ENCODE results near the gene MB. TPM values are rescaled to one million over a fixed set of nuclear protein-coding genes. Genes with fewer than 3 reads are reported as not detected.
A peak's percentile ranks its signal among the peaks of the same experiment; 100 is the strongest.

The MB gene
- total RNA-seq, 2 experiments from 2014 or later = not detected

GRCh38 chr22:35634943-35635540 lies 17.9 kb upstream of the MB start:
- POLR2A ChIA-PET = interaction anchor here (0.6 to 1.8 kb wide), 5 partner anchors 9 to 293 kb away, joined by 3 to 8 read pairs (median 4); partner anchors contain the start of genes APOL5 and APOL6
- no peaks in the 10 kb centered on the region for H3K9me3 ChIP-seq (ENCODE audit: low read length)
- no TSS peak for BruUV-seq (replicated peaks)

DNA sequence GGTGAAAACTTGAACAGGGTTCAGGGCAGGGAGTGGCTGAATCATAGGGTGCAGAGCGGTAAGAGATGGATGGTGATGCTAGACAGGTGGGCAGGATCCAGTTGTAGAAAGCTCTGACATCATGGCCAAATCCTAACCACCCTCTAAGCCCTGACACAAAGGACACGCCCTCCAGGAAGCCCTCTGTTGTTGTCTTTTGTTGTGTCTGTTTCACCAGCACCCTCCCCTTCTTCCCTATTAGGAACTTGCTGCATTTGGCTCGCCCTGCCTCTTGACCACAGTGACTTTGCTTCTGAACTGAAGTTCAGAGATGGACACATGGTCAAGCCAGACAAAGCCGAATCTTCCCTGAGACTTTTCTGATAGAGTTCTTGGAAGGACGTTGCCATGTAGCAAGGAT lies 16.9 kb upstream of the MB start:
- Histone ChIP-seq H3K4me2 (ENCODE audit: low read length) (0 out of 2 replicates have a peak overlapping the region, but pooled peaks have one; percentile 4), H3K4me1 (ENCODE audit: insufficient read depth, low read length, poor library complexity, severe bottlenecking) (peaks cover 30% of the 10 kb centered on the region), H3K36me3 (ENCODE audit: insufficient read depth, low read length) (no peaks in the 10 kb centered on the region), H3K9me2 (ENCODE audit: insufficient read depth, low read length) (no peaks in the 10 kb centered on the region), H2AFZ (ENCODE audit: low read length) (no peak overlapping the region), H3K27ac (ENCODE audit: low read depth, low read length, poor library complexity, severe bottlenecking) (no peak overlapping the region), H3K9me3 (ENCODE audit: low read length) (no peaks in the 10 kb centered on the region), H4K20me1 (ENCODE audit: insufficient read depth, low read length) (no peaks in the 10 kb centered on the region), H3K4me3 (ENCODE audit: low read depth, low read length, poor library complexity, severe bottlenecking) (no peak overlapping the region), H3K79me2 (ENCODE audit: insufficient read depth, low read depth, low read length) (no peaks in the 10 kb centered on the region)
- intact Hi-C loops (cut with micrococcal nuclease; ENCODE audit: unreplicated experiment) = no loop called here
- peak; percentile 45 for DNase-seq (ENCODE audit: low spot score)
- ChIA-PET POLR2A (interaction anchor here (1.1 to 1.8 kb wide), 2 partner anchors 10 to 14 kb away, joined by 3 to 8 read pairs; partner anchors contain the start of gene APOL6), CTCF (ENCODE audit: unreplicated experiment) (interaction anchor here (0.9 kb wide), 1 partner anchor 13 kb away, joined by 3 read pairs; no protein-coding TSS in a partner anchor)
- no TSS peak for BruUV-seq (replicated peaks)
- no peak for TF ChIP-seq CTCF (conservative IDR thresholded peaks at IDR 0.05; ENCODE audit: low read length)
- TF ChIP-seq EZH2phosphoT487 (IDR thresholded peaks at IDR 0.05; ENCODE audit: borderline replicate concordance, low read depth, low read length) = no peak

More at GRCh38 chr22:35634943-35635540, 17.9 kb upstream of the MB start:
- intact Hi-C loops (cut with micrococcal nuclease; ENCODE audit: unreplicated experiment) = no loop called here
- Histone ChIP-seq H4K20me1 (ENCODE audit: insufficient read depth, low read length) (no peaks in the 10 kb centered on the region), H3K27ac (ENCODE audit: low read depth, low read length, poor library complexity, severe bottlenecking) (peak overlapping the region; percentile 3), H3K9me2 (ENCODE audit: insufficient read depth, low read length) (no peaks in the 10 kb centered on the region), H3K79me2 (ENCODE audit: insufficient read depth, low read depth, low read length) (no peaks in the 10 kb centered on the region), H3K4me1 (ENCODE audit: insufficient read depth, low read length, poor library complexity, severe bottlenecking) (peaks cover 23% of the 10 kb centered on the region), H3K36me3 (ENCODE audit: insufficient read depth, low read length) (no peaks in the 10 kb centered on the region), H3K4me2 (ENCODE audit: low read length) (peak overlapping the region; percentile 52), H3K4me3 (ENCODE audit: low read depth, low read length, poor library complexity, severe bottlenecking) (peak overlapping the region; percentile 23), H2AFZ (ENCODE audit: low read length) (peak overlapping the region; percentile 78)
- TF ChIP-seq EZH2phosphoT487 (IDR thresholded peaks at IDR 0.05; ENCODE audit: borderline replicate concordance, low read depth, low read length) (no peak), CTCF (conservative IDR thresholded peaks at IDR 0.05; ENCODE audit: low read length) (no peak)
- DNase-seq (ENCODE audit: low spot score) = peak; percentile 63
- CTCF ChIA-PET (ENCODE audit: unreplicated experiment) = no interaction called here

- no peak overlapping the region for H3K4me2 ChIP-seq (ENCODE audit: low read length)
- no peak overlapping the region for H2AFZ ChIP-seq (ENCODE audit: low read length)
- TF ChIP-seq EZH2phosphoT487 (IDR thresholded peaks at IDR 0.05; ENCODE audit: borderline replicate concordance, low read depth, low read length) (no peak), CTCF (conservative IDR thresholded peaks at IDR 0.05; ENCODE audit: low read length) (no peak)
- DNase-seq (ENCODE audit: low spot score) = no peak
- no peaks in the 10 kb centered on the region for H3K79me2 ChIP-seq (ENCODE audit: insufficient read depth, low read depth, low read length)
- H3K9me2 ChIP-seq (ENCODE audit: insufficient read depth, low read length) = no peaks in the 10 kb centered on the region
- CTCF ChIA-PET (ENCODE audit: unreplicated experiment) = interaction anchor here (0.9 kb wide), 1 partner anchor 13 kb away, joined by 3 read pairs; no protein-coding TSS in a partner anchor
- H3K4me1 ChIP-seq (ENCODE audit: insufficient read depth, low read length, poor library complexity, severe bottlenecking) = peaks cover 30% of the 10 kb centered on the region
- H3K4me3 ChIP-seq (ENCODE audit: low read depth, low read length, poor library complexity, severe bottlenecking) = no peak overlapping the region
- H3K27ac ChIP-seq (ENCODE audit: low read depth, low read length, poor library complexity, severe bottlenecking) = no peak overlapping the region
- H3K36me3 ChIP-seq (ENCODE audit: insufficient read depth, low read length) = no peaks in the 10 kb centered on the region; the same call in 1 of the 2 replicates
- BruUV-seq (replicated peaks) = no TSS peak
- H3K9me3 ChIP-seq (ENCODE audit: low read length) = no peaks in the 10 kb centered on the region
- H4K20me1 ChIP-seq (ENCODE audit: insufficient read depth, low read length) = no peaks in the 10 kb centered on the region
- POLR2A ChIA-PET = no interaction called here
- intact Hi-C loops (cut with micrococcal nuclease; ENCODE audit: unreplicated experiment) = no loop called here
Measured at GRCh38 chr22:35633520-35633919, 16.4 kb upstream of the MB start.

Data from OCI-LY7 (cell line).